Activated naive CD8-positive, alpha-beta T cell treated with anti-CD3 and anti-CD28 coated beads, Interleukin-2, amount 10 ng/mL, durations not matched to agents 7 days and 5 days (primary cell): ENCODE data around the gene ZNF639. TPM values are rescaled to one million over a fixed set of nuclear protein-coding genes. Genes with fewer than 3 reads are reported as not detected.
"Not testable (repeated sequence)": the region's sequence is repeated elsewhere in the genome, so short reads cannot be mapped to it uniquely, and the experiment has no call there.

Experiments
- ATAC-seq: fragments of 150-1000 bp; cut with Tn5 transposase; one replicate; pipeline ENCODE4 v1.10.0; 2021; ENCODE audit warnings: low read depth, moderate library complexity
- POLR2A ChIA-PET: fragments of 350-600 bp; sonication (Branson Sonifier 250); formaldehyde crosslinking; loops from one replicate; lab custom pipeline; 2021; ENCODE audit warnings: antibody characterized with exemption; lab: Charles Lee
- DNase-seq: peaks from one replicate; pipeline ENCODE4 v3.0.0; 2021
- H3K27ac Mint-ChIP-seq: one replicate; pipeline ENCODE4 v1.8.0; 2022; ENCODE audit warnings: mild to moderate bottlenecking, mixed read lengths
- H3K27me3 Mint-ChIP-seq: one replicate; pipeline ENCODE4 v1.8.0; 2022; ENCODE audit warnings: mild to moderate bottlenecking, moderate library complexity, mixed read lengths
- H3K36me3 Mint-ChIP-seq: one replicate; pipeline ENCODE4 v1.8.0; 2021; ENCODE audit warnings: mild to moderate bottlenecking, mixed read lengths
- H3K4me1 Mint-ChIP-seq: one replicate; pipeline ENCODE4 v1.8.0; 2021; ENCODE audit warnings: mixed read lengths
- H3K4me3 Mint-ChIP-seq: one replicate; pipeline ENCODE4 v1.8.0; 2022; ENCODE audit warnings: mild to moderate bottlenecking, moderate library complexity, mixed read lengths
- H3K9me3 Mint-ChIP-seq: one replicate; pipeline ENCODE4 v1.8.0; 2021; ENCODE audit warnings: mixed read lengths
- total RNA-seq, 2 experiments: library from RNA; stranded (reverse); gene quantifications; one replicate each; pipeline ENCODE4 v1.2.3, GENCODE V29; 2021

The ZNF639 gene
- total RNA-seq, 2 experiments from 2014 or later = 36.2 to 38.9 TPM

- Mint-ChIP-seq H3K36me3 (no peaks in the 10 kb centered on the region), H3K4me3 (no peak overlapping the region), H3K27ac (no peak overlapping the region), H3K27me3 (peaks cover 23% of the 10 kb centered on the region), H3K4me1 (no peaks in the 10 kb centered on the region), H3K9me3 (peaks cover 3% of the 10 kb centered on the region)
- POLR2A ChIA-PET = no interaction called here
- no peak for ATAC-seq
- DNase-seq = no peak
Measured at GRCh38 chr3:179297971-179298725, 24.7 kb upstream of the ZNF639 start.

GRCh38 chr3:179299316-179299715 lies 23.5 kb upstream of the ZNF639 start:
- H3K36me3 Mint-ChIP-seq = no peaks in the 10 kb centered on the region
- peaks cover 2% of the 10 kb centered on the region for H3K4me1 Mint-ChIP-seq
- POLR2A ChIA-PET = no interaction called here
- peaks cover 3% of the 10 kb centered on the region for H3K9me3 Mint-ChIP-seq
- peaks cover 27% of the 10 kb centered on the region for H3K27me3 Mint-ChIP-seq
- no peak overlapping the region for H3K4me3 Mint-ChIP-seq
- DNase-seq (no peak), ATAC-seq (no peak)
- no peak overlapping the region for H3K27ac Mint-ChIP-seq

GRCh38 chr3:179299999-179300613 lies 22.7 kb upstream of the ZNF639 start:
- Mint-ChIP-seq H3K36me3 (no peaks in the 10 kb centered on the region), H3K9me3 (peaks cover 3% of the 10 kb centered on the region), H3K4me3 (no peak overlapping the region), H3K27me3 (peaks cover 23% of the 10 kb centered on the region), H3K4me1 (peaks cover 3% of the 10 kb centered on the region), H3K27ac (no peak overlapping the region)
- POLR2A ChIA-PET = no interaction called here
- no peak for DNase-seq
- ATAC-seq = no peak

- Mint-ChIP-seq H3K36me3 (no peaks in the 10 kb centered on the region), H3K27me3 (peaks cover 29% of the 10 kb centered on the region), H3K9me3 (peaks cover 3% of the 10 kb centered on the region), H3K27ac (no peak overlapping the region), H3K4me1 (peaks cover 3% of the 10 kb centered on the region), H3K4me3 (no peak overlapping the region)
- POLR2A ChIA-PET = no interaction called here
- DNase-seq (no peak), ATAC-seq (no peak)
Measured at GRCh38 chr3:179301645-179302044, 21.2 kb upstream of the ZNF639 start.

- POLR2A ChIA-PET = no interaction called here
- ATAC-seq = no peak
- H3K36me3 Mint-ChIP-seq = no peaks in the 10 kb centered on the region
Measured at GRCh38 chr3:179302111-179302510, 20.7 kb upstream of the ZNF639 start.

GRCh38 chr3:179304605-179305004 lies 18.2 kb upstream of the ZNF639 start:
- no peak for DNase-seq
- Mint-ChIP-seq H3K27ac (no peak overlapping the region), H3K4me3 (no peak overlapping the region), H3K4me1 (peaks cover 3% of the 10 kb centered on the region), H3K27me3 (peaks cover 28% of the 10 kb centered on the region), H3K9me3 (peaks cover 1% of the 10 kb centered on the region), H3K36me3 (no peaks in the 10 kb centered on the region)
- POLR2A ChIA-PET = no interaction called here
- no peak for ATAC-seq

More at GRCh38 chr3:179302111-179302510, 20.7 kb upstream of the ZNF639 start:
- peaks cover 3% of the 10 kb centered on the region for H3K9me3 Mint-ChIP-seq
- DNase-seq = no peak
- H3K27ac Mint-ChIP-seq = no peak overlapping the region
- H3K27me3 Mint-ChIP-seq = peaks cover 28% of the 10 kb centered on the region
- H3K4me1 Mint-ChIP-seq = peaks cover 3% of the 10 kb centered on the region
- H3K4me3 Mint-ChIP-seq = no peak overlapping the region

GRCh38 chr3:179307362-179307761 lies 15.5 kb upstream of the ZNF639 start:
- H3K27me3 Mint-ChIP-seq = peaks cover 22% of the 10 kb centered on the region
- H3K9me3 Mint-ChIP-seq, H3K4me3 Mint-ChIP-seq, ATAC-seq, H3K36me3 Mint-ChIP-seq, POLR2A ChIA-PET, H3K27ac Mint-ChIP-seq, DNase-seq, H3K4me1 Mint-ChIP-seq: not testable (repeated sequence)

- DNase-seq (no peak), ATAC-seq (no peak)
- no peak overlapping the region for H3K4me3 Mint-ChIP-seq
- H3K27ac Mint-ChIP-seq = no peak overlapping the region
- no peaks in the 10 kb centered on the region for H3K36me3 Mint-ChIP-seq
- peaks cover 22% of the 10 kb centered on the region for H3K27me3 Mint-ChIP-seq
- POLR2A ChIA-PET = no interaction called here
- H3K9me3 Mint-ChIP-seq = no peaks in the 10 kb centered on the region
- peaks cover 3% of the 10 kb centered on the region for H3K4me1 Mint-ChIP-seq
Measured at GRCh38 chr3:179308001-179308400, 14.8 kb upstream of the ZNF639 start.

GRCh38 chr3:179309225-179310078 lies 13.4 kb upstream of the ZNF639 start:
- Mint-ChIP-seq H3K4me3 (no peak overlapping the region), H3K27ac (no peak overlapping the region), H3K36me3 (no peaks in the 10 kb centered on the region), H3K4me1 (peaks cover 2% of the 10 kb centered on the region), H3K9me3 (no peaks in the 10 kb centered on the region), H3K27me3 (peaks cover 19% of the 10 kb centered on the region)
- no peak for ATAC-seq
- POLR2A ChIA-PET = no interaction called here
- DNase-seq = no peak

GRCh38 chr3:179318876-179319275 lies 4.0 kb upstream of the ZNF639 start:
- Mint-ChIP-seq H3K27ac (no peak overlapping the region), H3K36me3 (no peaks in the 10 kb centered on the region), H3K4me3 (no peak overlapping the region), H3K9me3 (no peaks in the 10 kb centered on the region), H3K4me1 (peaks cover 20% of the 10 kb centered on the region), H3K27me3 (peaks cover 1% of the 10 kb centered on the region)
- ATAC-seq = no peak
- no peak for DNase-seq
- POLR2A ChIA-PET = interaction anchor here (0.8 kb wide), 1 partner anchor 171 kb away, joined by 4 read pairs; the partner anchor contains the start of gene PIK3CA

- ATAC-seq = no peak
- POLR2A ChIA-PET = interaction anchor here (0.6 to 1.6 kb wide), 8 partner anchors 25 to 306 kb away, joined by 3 to 5 read pairs (median 4); partner anchors contain the start of genes GNB4, MFN1, NDUFB5 and PIK3CA
- Mint-ChIP-seq H3K4me1 (peaks cover 22% of the 10 kb centered on the region), H3K36me3 (peaks cover 3% of the 10 kb centered on the region), H3K27me3 (no peaks in the 10 kb centered on the region), H3K4me3 (peak overlapping the region; percentile 82), H3K9me3 (no peaks in the 10 kb centered on the region), H3K27ac (peak overlapping the region; percentile 81)
- DNase-seq = no peak
Measured at GRCh38 chr3:179321668-179322285, 1.1 kb upstream of the ZNF639 start.

GRCh38 chr3:179323197-179324110 lies 623 bp downstream of the ZNF639 start:
- ATAC-seq (peak; percentile 51), DNase-seq (peak; percentile 75)
- Mint-ChIP-seq H3K27ac (peak overlapping the region; percentile 92), H3K27me3 (no peaks in the 10 kb centered on the region), H3K4me1 (peaks cover 22% of the 10 kb centered on the region), H3K36me3 (peaks cover 7% of the 10 kb centered on the region), H3K9me3 (no peaks in the 10 kb centered on the region), H3K4me3 (peak overlapping the region; percentile 90)
- POLR2A ChIA-PET = interaction anchor here (0.9 to 2.4 kb wide), 8 partner anchors 11 to 281 kb away, joined by 3 to 23 read pairs (median 4); partner anchors contain the start of genes ACTL6A, GNB4, MFN1 and MRPL47
